GM19043 (cell line): ENCODE measurements around the gene TERT.

Source experiments
- ATAC-seq: cut with Tn5 transposase; IDR thresholded peaks from one replicate; pipeline ENCODE4 v1.9.1; 2021; ENCODE audit warnings: low read depth; ENCODE audit not compliant: unreplicated experiment

The TERT gene

DNA sequence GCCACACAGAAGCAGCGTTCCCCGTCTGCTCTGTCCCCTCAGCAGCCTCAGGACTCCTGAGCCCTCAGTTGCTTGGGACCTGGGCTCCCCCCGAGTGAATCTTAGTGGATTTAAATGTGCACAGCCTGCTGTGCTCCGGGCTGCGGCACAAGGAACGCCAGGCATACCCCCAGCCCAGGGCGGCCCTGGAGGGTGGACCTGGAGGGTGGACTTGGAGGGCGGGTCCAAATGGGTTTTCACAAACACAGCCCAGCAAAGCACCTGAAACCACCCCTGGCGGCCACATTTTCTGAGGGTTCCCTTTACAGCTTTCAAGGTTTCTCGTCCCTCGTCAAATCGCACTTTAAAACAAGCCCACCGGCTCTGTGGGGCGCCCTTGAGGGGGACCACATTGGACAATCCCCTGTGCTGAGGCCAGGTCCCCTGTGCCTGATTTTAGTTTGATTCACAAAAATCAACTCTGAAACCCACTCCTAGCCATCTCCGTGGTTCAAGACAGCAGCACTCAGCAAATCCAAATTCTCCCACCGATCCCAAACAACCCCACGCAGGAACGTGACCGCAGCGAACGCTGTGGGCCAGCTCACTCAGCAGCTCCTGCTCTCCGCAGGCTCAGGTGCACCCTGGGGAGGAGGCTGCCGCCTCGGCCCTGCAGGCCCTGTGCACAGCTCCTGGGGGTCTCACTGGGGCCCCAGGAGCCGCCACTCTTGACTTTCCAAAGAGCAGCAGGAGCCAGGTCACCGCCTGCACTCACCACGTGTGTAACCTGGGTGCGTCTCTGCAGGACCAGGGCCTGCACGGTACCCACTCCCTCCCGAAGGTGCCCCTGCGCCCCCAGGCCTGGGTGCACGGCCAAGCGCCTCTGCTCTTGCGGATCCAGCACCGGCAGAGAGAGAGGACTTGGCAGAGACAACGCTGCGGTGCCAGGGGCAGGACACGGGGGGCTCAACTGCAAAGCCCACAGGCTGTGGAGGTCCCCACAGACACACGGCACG lies 29.1 kb downstream of the TERT start:
- no peak for ATAC-seq

DNA sequence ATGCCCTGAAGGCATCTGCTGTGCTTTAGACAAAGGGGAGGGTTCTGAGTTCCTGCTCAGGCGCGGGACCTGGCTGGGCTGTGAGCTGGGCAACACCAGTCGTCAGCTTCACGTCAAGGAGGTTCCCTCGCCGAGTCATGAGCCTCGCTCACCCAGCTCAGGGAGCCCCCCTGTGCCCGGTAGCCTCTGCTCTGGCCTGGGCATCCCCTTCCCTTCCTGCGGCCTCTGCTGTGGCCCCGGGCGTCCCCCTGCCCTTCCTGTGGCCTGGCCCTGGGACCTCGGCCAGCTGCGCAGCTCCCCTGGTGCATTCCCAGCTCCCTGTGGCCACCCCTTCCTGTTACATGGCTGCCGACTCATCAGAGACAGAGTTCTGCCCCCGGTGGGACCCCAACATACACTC lies 29.8 kb downstream of the TERT start:
- no peak for ATAC-seq

GRCh38 chr5:1264211-1264610 lies 30.7 kb downstream of the TERT start:
- ATAC-seq = no peak

- no peak for ATAC-seq
Observed at GRCh38 chr5:1262381-1262780, 32.5 kb downstream of the TERT start.

- no peak for ATAC-seq
Observed at GRCh38 chr5:1261643-1262042, 33.2 kb downstream of the TERT start.

DNA sequence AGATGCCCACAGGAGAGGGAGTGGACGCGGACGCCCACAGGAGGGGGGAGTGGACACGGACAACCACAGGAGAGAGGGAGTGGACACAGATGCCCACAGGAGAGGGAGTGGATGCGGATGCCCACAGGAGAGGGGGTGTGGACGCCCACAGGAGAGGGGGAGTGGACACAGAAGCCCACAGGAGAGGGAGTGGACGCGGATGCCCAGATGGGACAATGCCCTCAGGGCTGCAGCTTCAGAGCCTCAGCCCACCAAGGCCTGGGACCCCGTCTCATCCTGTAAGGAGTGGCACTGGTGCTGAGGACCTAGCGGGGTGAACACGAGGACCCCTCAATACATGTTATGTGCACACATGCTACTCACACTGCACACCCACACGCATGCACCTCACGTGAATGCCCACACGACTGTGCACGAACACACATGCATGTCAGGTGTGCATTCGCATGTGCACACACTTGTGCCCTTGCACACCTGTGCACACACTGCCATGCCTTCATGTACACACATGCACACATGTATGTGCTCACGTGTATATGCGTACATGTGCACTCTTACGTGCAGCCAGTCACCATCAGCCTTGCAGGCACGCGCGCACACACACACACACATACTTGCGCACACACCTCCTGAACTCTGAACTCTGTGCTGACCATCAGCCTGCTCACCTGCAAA lies 34.9 kb downstream of the TERT start:
- no peak for ATAC-seq

- ATAC-seq = no peak
Observed at GRCh38 chr5:1257841-1258240, 37.0 kb downstream of the TERT start.

GRCh38 chr5:1257363-1257762 lies 37.5 kb downstream of the TERT start:
- no peak for ATAC-seq

GRCh38 chr5:1256776-1257175 lies 38.1 kb downstream of the TERT start:
- ATAC-seq = no peak

- no peak for ATAC-seq
Observed at GRCh38 chr5:1255081-1255561, 39.7 kb downstream of the TERT start.

- ATAC-seq = no peak
Observed at GRCh38 chr5:1254196-1254595, 40.7 kb downstream of the TERT start.

DNA sequence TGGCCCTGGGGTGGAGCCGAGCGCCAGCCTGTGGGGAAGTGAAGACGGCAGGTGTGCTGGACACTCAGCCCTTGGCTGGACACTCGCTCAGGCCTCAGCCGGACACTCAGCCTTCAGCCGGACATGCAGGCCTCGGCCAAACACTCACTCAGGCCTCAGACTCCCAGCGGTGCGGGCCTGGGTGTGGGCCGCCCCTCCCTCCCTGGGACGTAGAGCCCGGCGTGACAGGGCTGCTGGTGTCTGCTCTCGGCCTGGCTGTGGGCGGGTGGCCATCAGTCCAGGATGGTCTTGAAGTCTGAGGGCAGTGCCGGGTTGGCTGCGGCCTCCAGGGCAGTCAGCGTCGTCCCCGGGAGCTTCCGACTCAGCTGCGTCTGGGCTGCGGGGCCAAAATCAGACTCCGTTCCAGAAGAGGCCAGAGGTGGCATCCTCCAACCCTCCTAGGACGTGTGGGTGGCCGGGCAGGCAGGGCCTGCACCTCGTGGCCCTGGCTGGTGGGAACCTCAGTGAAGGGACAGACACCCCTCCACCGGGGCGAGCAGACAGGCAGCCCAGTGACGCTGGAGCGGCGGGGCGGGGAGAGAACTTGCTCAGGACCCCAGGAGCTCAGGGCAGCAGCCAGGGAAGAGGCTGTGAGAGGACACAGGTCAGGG lies 41.3 kb downstream of the TERT start:
- ATAC-seq = no peak

- no peak for ATAC-seq
Observed at GRCh38 chr5:1252681-1253080, 42.2 kb downstream of the TERT start.

- ATAC-seq = no peak
Observed at GRCh38 chr5:1251678-1252580, 42.9 kb downstream of the TERT start.

DNA sequence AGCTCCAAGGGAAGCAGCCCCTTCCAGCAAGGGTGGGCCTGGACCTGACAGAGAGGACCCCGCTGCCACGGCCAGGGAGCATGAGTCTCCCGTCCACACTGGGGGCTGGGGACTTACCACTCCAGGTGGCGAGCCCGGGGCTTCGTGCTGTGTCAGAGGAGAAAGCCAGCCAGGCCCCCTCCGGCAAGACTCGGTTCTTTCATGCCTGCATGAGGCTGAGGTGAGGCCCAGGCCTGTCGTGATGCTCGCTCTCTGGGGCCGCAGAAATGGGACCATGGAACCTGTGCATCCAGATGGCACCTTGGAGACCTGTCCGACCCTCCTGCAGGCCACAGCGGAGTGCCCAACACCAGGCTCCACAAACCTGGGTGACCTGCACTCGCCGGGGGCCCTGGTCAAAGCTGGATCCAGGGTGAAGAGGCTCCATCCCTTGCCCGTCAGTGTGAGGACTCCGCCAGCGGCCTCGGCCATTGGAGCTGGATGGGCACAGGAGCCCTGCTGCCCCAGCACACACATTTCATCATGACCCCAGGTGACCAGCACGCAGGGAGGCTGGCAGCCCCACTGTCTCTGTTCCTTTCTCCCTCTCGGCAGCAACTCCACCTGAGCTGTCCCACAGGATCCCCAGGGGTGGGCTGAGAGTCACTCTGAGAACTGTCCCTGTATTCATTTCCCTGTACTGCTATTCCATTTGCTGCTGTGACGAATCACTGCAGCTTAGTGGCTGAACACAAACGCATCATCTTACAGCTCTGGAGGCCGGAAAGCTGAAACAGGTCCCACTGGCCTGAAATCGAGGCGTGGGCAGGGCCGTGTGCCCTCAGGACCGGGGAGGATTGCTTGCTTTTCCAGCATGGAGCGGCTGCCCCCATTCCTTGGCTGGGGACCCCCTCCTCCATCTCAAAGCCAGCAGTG lies 45.2 kb downstream of the TERT start:
- ATAC-seq = no peak

DNA sequence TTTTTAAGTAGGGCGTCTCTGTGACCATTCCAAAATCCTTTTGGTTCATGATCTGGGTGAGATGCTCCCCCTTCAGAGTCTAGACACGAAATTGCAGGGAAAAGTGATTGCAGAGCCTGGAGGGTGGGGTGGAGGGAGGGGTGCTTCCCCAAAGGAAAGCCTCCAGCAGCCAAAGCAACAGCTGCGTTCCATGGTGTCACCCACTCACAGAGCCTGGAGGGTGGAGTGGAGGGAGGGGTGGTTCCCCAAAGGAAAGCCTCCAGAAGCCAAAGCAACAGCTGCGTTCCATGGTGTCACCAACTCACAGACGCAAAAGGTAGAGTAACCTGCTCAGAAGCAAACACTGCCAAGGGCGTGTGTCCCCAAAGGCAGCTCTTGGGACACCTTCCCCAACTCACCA lies 47.1 kb downstream of the TERT start:
- ATAC-seq = no peak

DNA sequence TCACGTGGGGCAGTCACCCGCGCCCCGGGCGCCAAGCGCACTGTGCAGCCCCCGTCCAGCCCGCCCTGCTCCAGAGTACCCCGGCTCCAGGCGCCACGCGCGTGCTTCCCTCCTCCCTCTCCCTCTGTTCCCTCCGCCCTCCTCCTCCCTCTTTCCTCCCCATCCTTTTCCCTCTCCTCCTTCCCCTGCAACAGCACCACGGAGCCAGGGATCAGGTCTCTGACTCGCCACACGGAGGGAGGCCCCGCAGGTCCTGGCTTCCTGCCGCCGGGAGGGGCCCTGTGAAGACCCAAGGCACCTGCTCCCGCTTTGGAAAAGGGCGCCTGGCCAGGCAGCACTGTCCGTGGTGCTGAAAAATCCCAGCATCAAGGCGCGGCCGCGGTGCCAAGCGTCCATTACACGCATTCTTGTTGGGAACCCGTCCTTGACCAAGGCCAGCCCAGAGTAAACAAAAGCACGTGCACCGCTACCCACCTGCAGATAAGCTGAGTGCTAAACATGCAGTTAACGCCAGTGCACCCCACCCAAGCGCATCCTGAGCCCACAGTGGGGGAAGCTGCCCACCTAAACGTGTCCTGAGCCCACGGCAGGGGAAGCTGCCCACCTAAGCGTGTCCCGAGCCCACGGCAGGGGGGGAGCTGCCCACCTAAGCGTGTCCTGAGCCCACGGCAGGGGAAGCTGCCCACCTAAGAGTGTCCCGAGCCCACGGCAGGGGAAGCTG lies 48.0 kb downstream of the TERT start:
- no peak for ATAC-seq

GRCh38 chr5:1245905-1246576 lies 48.8 kb downstream of the TERT start:
- no peak for ATAC-seq
